Measurements from ENCODE around the gene TNIK. TPM values are rescaled to one million over a fixed set of nuclear protein-coding genes. Genes with fewer than 3 reads are reported as not detected.

The TNIK gene
- total and polyA plus RNA-seq, 2 experiments from 2014 or later = 14.6 to 34.3 TPM

DNA sequence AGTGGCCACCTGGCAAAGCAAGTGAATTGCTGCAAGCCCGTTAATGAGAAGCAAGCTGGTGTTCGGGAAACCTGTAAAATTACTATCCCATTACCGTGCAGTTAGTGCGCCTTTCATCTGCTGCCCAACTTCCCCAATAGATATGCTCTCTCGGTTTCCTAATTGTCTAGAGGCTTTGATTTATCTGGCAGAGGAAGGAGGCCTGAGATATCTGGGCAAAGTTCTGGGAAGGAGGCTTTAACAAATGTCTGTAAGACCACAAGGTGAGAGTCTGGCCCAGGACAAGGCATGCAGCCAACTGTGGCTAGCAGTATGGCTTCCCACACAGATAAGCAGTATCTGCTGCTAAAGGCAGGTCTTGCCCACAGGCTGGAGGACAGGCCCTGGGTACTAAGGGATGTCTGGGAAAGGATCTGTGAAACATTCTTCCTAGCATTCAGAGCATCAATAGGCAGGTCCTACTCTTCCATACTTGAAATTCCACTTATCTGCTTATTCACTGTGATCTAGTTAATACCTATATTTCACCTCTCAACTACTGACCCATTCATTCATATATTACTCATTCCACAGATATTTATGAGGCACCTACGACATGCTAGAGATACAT is 303.7 kb downstream of the TNIK start (continued):
- TF ChIP-seq, protein P1, sequence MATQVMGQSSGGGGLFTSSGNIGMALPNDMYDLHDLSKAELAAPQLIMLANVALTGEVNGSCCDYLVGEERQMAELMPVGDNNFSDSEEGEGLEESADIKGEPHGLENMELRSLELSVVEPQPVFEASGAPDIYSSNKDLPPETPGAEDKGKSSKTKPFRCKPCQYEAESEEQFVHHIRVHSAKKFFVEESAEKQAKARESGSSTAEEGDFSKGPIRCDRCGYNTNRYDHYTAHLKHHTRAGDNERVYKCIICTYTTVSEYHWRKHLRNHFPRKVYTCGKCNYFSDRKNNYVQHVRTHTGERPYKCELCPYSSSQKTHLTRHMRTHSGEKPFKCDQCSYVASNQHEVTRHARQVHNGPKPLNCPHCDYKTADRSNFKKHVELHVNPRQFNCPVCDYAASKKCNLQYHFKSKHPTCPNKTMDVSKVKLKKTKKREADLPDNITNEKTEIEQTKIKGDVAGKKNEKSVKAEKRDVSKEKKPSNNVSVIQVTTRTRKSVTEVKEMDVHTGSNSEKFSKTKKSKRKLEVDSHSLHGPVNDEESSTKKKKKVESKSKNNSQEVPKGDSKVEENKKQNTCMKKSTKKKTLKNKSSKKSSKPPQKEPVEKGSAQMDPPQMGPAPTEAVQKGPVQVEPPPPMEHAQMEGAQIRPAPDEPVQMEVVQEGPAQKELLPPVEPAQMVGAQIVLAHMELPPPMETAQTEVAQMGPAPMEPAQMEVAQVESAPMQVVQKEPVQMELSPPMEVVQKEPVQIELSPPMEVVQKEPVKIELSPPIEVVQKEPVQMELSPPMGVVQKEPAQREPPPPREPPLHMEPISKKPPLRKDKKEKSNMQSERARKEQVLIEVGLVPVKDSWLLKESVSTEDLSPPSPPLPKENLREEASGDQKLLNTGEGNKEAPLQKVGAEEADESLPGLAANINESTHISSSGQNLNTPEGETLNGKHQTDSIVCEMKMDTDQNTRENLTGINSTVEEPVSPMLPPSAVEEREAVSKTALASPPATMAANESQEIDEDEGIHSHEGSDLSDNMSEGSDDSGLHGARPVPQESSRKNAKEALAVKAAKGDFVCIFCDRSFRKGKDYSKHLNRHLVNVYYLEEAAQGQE (IDR thresholded peaks at IDR 0.05; ENCODE audit: unreplicated experiment) = no peak
- no peak for TF ChIP-seq JUNB (IDR thresholded peaks at IDR 0.05; ENCODE audit: unreplicated experiment)

DNA sequence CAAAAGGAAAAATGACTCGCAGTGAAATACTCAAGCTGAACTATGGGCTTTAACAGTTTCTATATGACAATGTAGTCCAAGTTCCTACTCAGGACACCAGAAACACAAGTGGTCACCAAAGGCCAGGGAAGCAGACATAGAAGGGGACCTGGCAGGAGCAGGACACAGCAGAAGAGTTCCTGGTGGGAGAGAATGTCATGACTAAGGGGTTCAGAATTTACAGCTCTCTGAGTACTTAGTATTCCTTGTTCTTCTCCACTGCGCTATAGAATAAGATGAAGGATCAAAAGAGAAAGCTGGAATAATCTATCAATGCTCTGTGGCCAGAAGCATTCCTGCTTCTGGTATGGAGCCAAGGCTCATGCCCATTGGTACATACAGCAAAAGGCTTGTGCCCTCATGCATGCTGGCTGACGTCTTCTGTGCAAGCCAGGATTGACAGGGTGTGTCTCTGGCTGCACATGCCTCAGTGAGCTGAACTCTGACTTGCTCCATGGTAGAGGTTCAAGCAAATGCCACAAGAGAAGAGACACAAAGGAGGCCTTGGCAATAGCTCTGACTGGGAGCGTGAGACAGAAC is 305.0 kb downstream of the TNIK start:
- no peak overlapping the region for H3K27ac Mint-ChIP-seq
- Histone ChIP-seq H3K4me3 (no peak overlapping the region), H3K4me1 (ENCODE audit: insufficient read depth) (no peaks in the 10 kb centered on the region), H2AFZ (no peak overlapping the region), H3K9me2 (ENCODE audit: insufficient read depth) (no peaks in the 10 kb centered on the region), H3K4me2 (no peak overlapping the region), H3K27me3 (ENCODE audit: insufficient read depth) (no peaks in the 10 kb centered on the region), H3K36me3 (ENCODE audit: insufficient read depth) (no peaks in the 10 kb centered on the region), H3F3A (replicated peaks; ENCODE audit: low read depth) (no peaks in the 10 kb centered on the region), H3K79me2 (replicated peaks; ENCODE audit: insufficient read depth) (no peaks in the 10 kb centered on the region), H4K20me1 (replicated peaks; ENCODE audit: insufficient read depth) (no peaks in the 10 kb centered on the region), H3K27ac (ENCODE audit: low read depth) (no peak overlapping the region)
- no peaks in the 10 kb centered on the region for H3K9me3 Mint-ChIP-seq
- ATAC-seq = no peak
- no peak for DNase-seq (ENCODE audit: low spot score)
- peaks cover 5% of the 10 kb centered on the region for H3K27me3 Mint-ChIP-seq (ENCODE audit: insufficient read depth, low read depth, poor library complexity)
- peaks cover 43% of the 10 kb centered on the region for H3K36me3 Mint-ChIP-seq (ENCODE audit: low read depth)
- H3K4me1 Mint-ChIP-seq = no peaks in the 10 kb centered on the region; the same call in 2 of the 3 replicates
- no peak for TF ChIP-seq CREB1 (CRISPR knock-in tag; IDR thresholded peaks at IDR 0.05; ENCODE audit: low read depth)
- TF ChIP-seq, protein P2, sequence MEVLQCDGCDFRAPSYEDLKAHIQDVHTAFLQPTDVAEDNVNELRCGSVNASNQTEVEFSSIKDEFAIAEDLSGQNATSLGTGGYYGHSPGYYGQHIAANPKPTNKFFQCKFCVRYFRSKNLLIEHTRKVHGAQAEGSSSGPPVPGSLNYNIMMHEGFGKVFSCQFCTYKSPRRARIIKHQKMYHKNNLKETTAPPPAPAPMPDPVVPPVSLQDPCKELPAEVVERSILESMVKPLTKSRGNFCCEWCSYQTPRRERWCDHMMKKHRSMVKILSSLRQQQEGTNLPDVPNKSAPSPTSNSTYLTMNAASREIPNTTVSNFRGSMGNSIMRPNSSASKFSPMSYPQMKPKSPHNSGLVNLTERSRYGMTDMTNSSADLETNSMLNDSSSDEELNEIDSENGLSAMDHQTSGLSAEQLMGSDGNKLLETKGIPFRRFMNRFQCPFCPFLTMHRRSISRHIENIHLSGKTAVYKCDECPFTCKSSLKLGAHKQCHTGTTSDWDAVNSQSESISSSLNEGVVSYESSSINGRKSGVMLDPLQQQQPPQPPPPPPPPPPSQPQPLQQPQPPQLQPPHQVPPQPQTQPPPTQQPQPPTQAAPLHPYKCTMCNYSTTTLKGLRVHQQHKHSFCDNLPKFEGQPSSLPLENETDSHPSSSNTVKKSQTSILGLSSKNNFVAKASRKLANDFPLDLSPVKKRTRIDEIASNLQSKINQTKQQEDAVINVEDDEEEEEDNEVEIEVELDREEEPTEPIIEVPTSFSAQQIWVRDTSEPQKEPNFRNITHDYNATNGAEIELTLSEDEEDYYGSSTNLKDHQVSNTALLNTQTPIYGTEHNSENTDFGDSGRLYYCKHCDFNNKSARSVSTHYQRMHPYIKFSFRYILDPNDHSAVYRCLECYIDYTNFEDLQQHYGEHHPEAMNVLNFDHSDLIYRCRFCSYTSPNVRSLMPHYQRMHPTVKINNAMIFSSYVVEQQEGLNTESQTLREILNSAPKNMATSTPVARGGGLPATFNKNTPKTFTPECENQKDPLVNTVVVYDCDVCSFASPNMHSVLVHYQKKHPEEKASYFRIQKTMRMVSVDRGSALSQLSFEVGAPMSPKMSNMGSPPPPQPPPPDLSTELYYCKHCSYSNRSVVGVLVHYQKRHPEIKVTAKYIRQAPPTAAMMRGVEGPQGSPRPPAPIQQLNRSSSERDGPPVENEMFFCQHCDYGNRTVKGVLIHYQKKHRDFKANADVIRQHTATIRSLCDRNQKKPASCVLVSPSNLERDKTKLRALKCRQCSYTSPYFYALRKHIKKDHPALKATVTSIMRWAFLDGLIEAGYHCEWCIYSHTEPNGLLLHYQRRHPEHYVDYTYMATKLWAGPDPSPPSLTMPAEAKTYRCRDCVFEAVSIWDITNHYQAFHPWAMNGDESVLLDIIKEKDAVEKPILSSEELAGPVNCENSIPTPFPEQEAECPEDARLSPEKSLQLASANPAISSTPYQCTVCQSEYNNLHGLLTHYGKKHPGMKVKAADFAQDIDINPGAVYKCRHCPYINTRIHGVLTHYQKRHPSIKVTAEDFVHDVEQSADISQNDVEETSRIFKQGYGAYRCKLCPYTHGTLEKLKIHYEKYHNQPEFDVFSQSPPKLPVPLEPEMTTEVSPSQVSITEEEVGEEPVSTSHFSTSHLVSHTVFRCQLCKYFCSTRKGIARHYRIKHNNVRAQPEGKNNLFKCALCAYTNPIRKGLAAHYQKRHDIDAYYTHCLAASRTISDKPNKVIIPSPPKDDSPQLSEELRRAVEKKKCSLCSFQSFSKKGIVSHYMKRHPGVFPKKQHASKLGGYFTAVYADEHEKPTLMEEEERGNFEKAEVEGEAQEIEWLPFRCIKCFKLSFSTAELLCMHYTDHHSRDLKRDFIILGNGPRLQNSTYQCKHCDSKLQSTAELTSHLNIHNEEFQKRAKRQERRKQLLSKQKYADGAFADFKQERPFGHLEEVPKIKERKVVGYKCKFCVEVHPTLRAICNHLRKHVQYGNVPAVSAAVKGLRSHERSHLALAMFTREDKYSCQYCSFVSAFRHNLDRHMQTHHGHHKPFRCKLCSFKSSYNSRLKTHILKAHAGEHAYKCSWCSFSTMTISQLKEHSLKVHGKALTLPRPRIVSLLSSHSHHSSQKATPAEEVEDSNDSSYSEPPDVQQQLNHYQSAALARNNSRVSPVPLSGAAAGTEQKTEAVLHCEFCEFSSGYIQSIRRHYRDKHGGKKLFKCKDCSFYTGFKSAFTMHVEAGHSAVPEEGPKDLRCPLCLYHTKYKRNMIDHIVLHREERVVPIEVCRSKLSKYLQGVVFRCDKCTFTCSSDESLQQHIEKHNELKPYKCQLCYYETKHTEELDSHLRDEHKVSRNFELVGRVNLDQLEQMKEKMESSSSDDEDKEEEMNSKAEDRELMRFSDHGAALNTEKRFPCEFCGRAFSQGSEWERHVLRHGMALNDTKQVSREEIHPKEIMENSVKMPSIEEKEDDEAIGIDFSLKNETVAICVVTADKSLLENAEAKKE (CRISPR knock-in tag; IDR thresholded peaks at IDR 0.05) = no peak
- TF ChIP-seq POLR2AphosphoS5 (IDR thresholded peaks at IDR 0.05; ENCODE audit: low read depth) = no peak
- TF ChIP-seq NANOG (IDR thresholded peaks at IDR 0.05; ENCODE audit: borderline replicate concordance) = no peak
- TF ChIP-seq EZH2 (IDR thresholded peaks at IDR 0.05; ENCODE audit: low read depth, unreplicated experiment) = no peak
- no peak for TF ChIP-seq STAT1 (IDR thresholded peaks at IDR 0.05; ENCODE audit: unreplicated experiment)
- no peak overlapping the region for H3K4me3 Mint-ChIP-seq
